IPS-18c (cell line): ENCODE results near the gene NEMF.
"Not testable (repeated sequence)": the region's sequence is repeated elsewhere in the genome, so short reads cannot be mapped to it uniquely, and the experiment has no call there.

Source experiments
- H3K4me3 ChIP-seq: 2 replicates; pipeline ENCODE4 v1.7.0; 2013; ENCODE audit warnings: low read depth, mild to moderate bottlenecking, low read length, moderate library complexity; ENCODE audit not compliant: insufficient read depth
- H3K9me3 ChIP-seq: one replicate; pipeline ENCODE4 v1.6.1; 2013; ENCODE audit warnings: mild to moderate bottlenecking, low read length, moderate library complexity; ENCODE audit not compliant: control insufficient read depth, insufficient read depth

The NEMF gene, protein sequence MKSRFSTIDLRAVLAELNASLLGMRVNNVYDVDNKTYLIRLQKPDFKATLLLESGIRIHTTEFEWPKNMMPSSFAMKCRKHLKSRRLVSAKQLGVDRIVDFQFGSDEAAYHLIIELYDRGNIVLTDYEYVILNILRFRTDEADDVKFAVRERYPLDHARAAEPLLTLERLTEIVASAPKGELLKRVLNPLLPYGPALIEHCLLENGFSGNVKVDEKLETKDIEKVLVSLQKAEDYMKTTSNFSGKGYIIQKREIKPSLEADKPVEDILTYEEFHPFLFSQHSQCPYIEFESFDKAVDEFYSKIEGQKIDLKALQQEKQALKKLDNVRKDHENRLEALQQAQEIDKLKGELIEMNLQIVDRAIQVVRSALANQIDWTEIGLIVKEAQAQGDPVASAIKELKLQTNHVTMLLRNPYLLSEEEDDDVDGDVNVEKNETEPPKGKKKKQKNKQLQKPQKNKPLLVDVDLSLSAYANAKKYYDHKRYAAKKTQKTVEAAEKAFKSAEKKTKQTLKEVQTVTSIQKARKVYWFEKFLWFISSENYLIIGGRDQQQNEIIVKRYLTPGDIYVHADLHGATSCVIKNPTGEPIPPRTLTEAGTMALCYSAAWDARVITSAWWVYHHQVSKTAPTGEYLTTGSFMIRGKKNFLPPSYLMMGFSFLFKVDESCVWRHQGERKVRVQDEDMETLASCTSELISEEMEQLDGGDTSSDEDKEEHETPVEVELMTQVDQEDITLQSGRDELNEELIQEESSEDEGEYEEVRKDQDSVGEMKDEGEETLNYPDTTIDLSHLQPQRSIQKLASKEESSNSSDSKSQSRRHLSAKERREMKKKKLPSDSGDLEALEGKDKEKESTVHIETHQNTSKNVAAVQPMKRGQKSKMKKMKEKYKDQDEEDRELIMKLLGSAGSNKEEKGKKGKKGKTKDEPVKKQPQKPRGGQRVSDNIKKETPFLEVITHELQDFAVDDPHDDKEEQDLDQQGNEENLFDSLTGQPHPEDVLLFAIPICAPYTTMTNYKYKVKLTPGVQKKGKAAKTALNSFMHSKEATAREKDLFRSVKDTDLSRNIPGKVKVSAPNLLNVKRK

DNA sequence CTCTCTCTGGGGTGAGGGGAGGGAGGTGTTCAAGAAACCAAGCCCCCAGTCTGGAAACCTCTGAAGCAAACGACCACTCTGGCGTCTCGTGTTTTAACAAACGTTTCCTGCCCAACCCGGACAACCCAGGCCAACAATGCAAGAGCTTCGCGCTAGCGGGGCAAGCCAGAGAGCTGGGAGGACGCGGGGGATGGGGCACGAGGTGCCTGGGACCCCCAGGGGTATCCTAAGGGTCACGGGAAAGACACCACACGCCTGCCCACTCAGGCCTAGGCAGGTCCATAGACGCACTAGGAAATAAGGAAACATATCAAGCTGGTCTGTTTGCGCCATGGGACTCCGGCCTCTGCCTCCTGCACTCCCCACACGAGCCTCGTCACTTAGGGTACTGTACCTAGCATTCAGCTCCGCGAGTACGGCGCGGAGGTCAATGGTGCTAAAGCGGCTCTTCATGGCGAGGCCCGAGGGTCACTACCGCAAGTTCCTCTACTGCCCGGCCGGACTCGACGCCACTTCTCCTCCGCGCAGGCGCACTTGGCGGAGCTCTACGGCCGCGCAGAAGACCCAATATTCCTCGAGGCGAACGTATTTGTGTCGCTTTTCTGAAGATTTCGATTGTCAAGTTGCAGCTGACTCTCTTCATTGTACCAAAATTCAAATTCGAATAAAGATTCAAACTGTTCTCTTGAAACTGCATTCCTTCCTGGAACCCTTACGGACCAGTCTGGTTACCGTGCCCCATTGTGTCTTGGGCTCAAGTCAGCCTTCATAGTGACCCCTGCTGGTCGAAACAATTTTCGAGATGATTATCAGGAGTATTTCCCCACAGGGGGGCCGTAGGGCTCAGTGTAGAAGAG, at the start of gene NEMF:
Gene NEMF, minus strand, starts transcription at position 488 of the 857 bp plus-strand sequence. Its CDS starts 35 bp downstream, at position 453.
- Histone ChIP-seq H3K9me3 (no peaks in the 10 kb centered on the region), H3K4me3 (peak within 1 kb of the TSS; percentile 85)

- Histone ChIP-seq H3K4me3 (no peak overlapping the region), H3K9me3 (peaks cover 2% of the 10 kb centered on the region)
These were observed 48.4 kb upstream of the NEMF start for GRCh38 chr14:49900973-49901372.

- H3K9me3 ChIP-seq = peaks cover 2% of the 10 kb centered on the region
- no peak overlapping the region for H3K4me3 ChIP-seq
These were observed 45.9 kb upstream of the NEMF start for GRCh38 chr14:49898485-49898884.

GRCh38 chr14:49897965-49898364, 45.4 kb upstream of the NEMF start:
- Histone ChIP-seq H3K9me3 (peaks cover 2% of the 10 kb centered on the region), H3K4me3 (no peak overlapping the region)

DNA sequence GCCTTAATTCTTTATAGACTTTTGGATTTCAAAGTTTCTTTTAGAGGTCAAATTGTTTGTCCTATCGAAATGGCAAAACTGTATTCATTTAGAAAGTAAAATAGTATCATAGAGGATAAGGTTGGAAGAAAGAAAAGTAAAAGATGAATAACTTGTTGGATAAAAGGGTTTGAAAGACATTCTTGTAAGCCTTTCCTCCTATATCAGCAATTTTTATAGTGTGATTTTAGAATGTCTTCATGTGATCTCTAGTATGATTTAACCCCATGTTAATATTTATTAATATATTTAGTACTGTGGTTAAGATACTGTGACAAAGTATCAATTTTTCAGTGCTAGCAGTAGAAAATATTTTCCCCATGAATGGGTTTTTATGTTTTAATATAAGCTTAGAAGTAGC, 44.8 kb upstream of the NEMF start:
- Histone ChIP-seq H3K9me3 (no peaks in the 10 kb centered on the region), H3K4me3 (no peak overlapping the region)

DNA sequence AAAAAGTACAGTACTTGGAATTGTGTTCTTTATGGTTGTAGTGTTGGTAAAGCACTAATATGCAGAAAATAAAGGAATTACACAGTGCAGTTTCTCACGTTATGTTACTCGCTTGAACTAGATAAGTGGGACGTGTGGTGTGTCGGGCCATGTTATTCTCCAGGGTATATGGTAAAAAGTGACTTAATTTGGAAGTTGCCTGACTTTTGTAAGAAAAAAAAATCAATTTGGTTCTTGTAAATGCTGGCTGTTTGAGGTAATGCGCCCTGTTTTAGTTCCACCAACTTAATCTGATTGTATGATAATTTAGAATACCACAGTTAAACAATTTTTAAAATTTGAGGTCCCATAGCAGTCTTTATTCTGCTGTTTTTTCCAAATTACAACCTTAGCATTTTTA, 44.4 kb upstream of the NEMF start:
- Histone ChIP-seq H3K4me3 (no peak overlapping the region), H3K9me3 (no peaks in the 10 kb centered on the region)

- H3K9me3 ChIP-seq, H3K4me3 ChIP-seq: not testable (repeated sequence)
These were observed 43.7 kb upstream of the NEMF start for GRCh38 chr14:49896272-49896671.

- Histone ChIP-seq H3K4me3 (0 out of 2 replicates have a peak overlapping the region, but pooled peaks have one; percentile 21), H3K9me3 (no peaks in the 10 kb centered on the region)
These were observed 42.9 kb upstream of the NEMF start for GRCh38 chr14:49895480-49895879.

DNA sequence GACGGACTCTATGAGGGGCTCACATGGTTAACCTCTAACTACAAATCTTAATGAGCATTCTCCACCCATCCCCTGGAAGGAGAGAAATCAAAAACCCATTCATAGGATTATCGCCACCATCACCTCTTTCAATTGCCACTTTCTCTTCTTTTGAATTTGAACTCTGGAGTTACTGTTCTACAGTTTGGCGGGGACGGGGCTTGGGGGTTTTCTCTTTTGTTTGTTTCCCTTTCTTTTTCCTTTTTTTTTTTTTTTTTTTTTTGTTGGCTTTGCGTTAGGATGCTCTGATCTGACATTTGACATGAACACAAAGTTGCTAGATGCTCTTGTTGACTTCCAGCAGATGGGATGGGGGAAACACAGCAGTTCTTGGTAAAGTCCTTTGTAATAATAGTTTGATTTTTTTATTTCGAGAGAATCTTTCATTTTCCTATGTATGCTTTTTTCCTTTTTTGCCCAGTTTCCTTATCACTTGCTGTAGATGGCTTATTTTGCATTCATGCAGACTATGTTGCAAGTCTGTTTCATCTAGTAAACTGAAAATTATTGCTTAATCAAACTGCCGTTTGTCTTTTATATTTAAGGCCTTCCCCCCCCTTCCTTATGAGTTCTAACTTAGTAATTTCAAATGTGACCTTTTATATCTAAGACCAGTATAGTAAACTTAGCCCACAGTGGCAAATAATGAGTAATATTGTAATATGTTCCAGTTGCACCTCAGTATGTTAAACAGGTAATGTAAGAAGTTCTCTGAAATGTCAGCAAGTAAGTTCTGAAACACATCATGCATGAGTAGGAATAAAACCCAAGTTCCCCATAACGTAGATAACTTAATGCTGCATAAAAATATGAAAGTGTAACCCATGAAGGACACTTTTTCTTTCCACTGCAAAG, 41.9 kb upstream of the NEMF start:
- H3K4me3 ChIP-seq = peak overlapping the region; percentile 97
- not testable (repeated sequence) for H3K9me3 ChIP-seq

DNA sequence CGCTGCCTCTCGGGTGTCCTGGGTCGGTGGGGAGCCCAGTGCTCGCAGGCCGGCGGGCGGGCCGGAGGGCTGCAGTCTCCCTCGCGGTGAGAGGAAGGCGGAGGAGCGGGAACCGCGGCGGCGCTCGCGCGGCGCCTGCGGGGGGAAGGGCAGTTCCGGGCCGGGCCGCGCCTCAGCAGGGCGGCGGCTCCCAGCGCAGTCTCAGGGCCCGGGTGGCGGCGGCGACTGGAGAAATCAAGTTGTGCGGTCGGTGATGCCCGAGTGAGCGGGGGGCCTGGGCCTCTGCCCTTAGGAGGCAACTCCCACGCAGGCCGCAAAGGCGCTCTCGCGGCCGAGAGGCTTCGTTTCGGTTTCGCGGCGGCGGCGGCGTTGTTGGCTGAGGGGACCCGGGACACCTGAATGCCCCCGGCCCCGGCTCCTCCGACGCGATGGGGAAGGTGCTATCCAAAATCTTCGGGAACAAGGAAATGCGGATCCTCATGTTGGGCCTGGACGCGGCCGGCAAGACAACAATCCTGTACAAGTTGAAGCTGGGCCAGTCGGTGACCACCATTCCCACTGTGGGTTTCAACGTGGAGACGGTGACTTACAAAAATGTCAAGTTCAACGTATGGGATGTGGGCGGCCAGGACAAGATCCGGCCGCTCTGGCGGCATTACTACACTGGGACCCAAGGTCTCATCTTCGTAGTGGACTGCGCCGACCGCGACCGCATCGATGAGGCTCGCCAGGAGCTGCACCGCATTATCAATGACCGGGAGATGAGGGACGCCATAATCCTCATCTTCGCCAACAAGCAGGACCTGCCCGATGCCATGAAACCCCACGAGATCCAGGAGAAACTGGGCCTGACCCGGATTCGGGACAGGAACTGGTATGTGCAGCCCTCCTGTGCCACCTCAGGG, 41.0 kb upstream of the NEMF start:
- H3K4me3 ChIP-seq = peak overlapping the region; percentile 97
- H3K9me3 ChIP-seq = no peaks in the 10 kb centered on the region

DNA sequence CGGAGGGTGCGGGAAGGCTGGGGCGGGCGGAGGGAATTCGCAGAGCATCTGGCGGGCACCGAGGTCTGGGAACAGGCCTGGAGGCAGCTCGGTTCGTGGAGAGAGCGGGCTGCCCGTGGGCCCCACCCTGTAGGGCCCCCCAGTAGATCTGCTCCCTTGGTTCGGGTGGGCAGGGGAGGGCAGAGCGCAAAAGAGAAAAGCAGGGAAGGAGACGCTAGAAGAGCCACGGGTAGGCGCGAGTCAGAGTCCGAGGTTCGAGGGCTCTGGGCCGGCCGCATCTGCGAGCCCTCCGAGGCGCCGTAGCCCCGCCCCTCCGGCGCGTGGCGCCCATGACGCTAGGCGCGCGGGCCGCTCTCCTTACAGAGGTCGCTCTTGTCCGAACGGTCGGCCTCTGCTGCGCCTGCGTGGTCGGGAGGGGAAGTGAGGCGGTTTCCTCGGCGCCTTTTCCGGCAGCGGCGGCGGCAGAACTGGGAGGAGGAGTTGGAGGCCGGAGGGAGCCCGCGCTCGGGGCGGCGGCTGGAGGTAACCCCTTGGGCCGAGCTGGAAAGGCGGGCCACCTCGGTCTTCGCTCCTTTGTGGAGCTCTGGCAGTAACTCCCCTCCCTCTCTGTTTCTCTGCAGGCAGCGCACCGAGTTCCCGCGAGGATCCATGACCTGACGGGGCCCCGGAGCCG, 40.2 kb upstream of the NEMF start, which contains the start of gene ARF6:
Gene ARF6, plus strand, starts transcription at position 447 of the 673 bp plus-strand sequence. CDS start 655 bp downstream, outside the sequence.
- H3K4me3 ChIP-seq = peak within 1 kb of the TSS; percentile 97

DNA sequence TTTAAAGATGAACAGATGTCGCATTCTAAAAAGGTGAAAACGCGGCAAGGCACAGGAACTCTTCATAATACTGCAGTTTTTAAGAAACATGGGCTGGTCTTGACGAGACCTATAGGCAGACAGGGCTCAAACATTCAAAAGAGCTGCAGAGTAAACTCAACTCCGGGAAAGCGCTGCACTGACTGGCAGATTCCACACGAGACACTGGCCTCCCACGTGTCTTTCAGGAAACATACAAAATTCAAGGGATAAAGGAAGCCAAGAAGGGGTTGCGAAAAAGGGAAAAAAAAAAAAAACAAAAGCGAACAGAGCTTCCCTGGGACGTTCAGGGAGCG, 39.7 kb upstream of the NEMF start:
- Histone ChIP-seq H3K4me3 (peak overlapping the region; percentile 97), H3K9me3 (no peaks in the 10 kb centered on the region)

More for the DNA sequence above, 40.2 kb upstream of the NEMF start, which contains the start of gene ARF6:
- H3K9me3 ChIP-seq = no peaks in the 10 kb centered on the region

DNA sequence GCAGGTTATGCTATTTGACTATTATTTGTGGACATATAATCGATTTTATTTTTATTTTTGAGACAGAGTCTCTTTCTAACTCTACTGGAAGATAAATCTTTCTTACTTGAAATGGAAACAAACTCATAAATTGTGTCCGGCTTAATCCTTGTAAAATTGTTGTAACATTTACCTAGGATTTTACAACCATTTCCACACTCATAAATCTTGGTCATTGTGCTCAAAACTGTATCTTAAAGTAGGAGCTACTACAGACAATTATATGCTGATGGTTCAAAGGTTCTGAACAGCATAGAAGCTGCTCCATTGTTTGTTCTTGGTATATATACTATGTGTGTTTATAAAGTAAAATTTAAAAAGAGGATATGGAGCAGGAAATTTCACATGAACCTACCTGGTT, 35.7 kb upstream of the NEMF start:
- no peaks in the 10 kb centered on the region for H3K9me3 ChIP-seq

DNA sequence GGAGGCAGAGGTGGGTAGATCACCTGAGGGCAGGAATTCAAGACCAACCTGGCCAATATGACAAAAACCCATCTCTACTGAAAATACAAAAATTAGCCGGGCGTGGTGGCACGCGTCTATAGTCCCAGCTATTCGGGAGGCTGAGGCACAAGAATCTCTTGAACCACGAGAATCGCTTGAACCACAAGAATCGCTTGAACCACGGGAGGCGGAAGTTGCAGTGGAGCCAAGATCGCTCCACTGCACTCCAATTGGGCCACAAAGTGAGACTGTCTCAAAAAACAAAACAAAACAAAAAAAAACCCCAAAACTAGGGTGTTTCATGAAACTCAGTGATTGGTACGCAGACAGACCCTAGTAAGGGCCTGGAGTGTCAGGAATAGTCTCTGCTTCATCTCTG, 33.9 kb upstream of the NEMF start:
- Histone ChIP-seq H3K9me3 (no peaks in the 10 kb centered on the region), H3K4me3 (no peak overlapping the region)

More for the DNA sequence above, 35.7 kb upstream of the NEMF start:
- H3K4me3 ChIP-seq = no peak overlapping the region
